GM19240 (cell line): ENCODE data around the gene CFTR.
"Not testable (repeated sequence)": the region's sequence is repeated elsewhere in the genome, so short reads cannot be mapped to it uniquely, and the experiment has no call there.

ENCODE experiments used
- DNase-seq: peaks from one replicate; pipeline ENCODE4 v3.0.0; 2011; ENCODE audit warnings: low spot score; ENCODE audit not compliant: insufficient read length

CFTR gene

DNA sequence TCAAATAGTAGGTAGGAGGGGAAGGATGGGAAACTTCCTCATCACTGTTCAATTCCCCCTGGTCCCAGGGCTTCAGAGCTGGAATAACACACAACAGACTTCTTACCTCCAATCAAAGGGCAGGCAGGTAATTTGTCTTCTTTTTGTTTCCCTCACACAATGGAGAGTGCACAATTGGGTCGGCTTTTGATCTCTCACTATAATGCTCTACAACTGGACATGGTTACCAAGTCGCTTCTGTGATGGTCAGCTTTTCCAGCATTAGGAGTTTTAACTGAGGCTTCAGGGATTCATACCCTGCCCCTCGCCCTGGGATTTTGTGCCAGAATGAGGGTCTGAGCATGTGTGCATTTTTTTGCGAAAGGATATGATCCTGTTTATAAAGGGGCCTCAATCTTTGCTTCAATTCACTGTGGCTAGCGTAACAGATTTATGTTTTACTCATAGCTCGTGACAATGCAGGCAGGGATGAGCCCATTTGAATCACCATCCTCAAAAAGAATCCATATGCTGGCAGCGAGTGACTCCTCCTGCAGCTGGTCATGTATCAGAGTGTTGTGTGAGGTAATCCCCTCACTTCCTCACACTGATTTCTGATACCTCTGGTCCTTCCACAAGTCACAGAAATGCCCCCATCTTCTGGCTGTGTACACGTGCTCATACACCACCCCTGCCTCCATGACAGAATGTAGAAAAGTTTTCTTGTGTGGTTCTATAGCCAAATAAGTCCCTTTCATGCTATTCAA lies 203.8 kb downstream of the CFTR start:
- DNase-seq, result no peak

DNA sequence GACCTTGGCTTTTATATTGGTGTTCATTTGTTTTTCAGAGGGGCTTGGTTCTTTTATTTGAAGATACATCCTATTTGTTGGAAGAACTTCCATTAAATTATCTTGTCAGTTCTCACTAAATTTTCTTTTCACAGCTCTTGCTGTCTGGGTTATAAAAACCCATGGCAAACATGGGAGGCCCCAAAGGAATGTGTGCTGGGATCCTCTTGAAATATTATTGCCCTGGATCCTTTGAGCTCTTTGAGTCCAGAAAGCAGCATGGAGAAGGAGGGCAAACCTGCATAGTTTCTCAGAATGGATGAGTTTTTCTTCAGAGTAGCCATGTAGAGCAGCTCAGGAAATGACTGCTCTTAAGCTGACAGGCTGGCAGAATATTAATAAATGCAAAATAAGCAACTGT lies 206.0 kb downstream of the CFTR start:
- DNase-seq, result no peak

DNA sequence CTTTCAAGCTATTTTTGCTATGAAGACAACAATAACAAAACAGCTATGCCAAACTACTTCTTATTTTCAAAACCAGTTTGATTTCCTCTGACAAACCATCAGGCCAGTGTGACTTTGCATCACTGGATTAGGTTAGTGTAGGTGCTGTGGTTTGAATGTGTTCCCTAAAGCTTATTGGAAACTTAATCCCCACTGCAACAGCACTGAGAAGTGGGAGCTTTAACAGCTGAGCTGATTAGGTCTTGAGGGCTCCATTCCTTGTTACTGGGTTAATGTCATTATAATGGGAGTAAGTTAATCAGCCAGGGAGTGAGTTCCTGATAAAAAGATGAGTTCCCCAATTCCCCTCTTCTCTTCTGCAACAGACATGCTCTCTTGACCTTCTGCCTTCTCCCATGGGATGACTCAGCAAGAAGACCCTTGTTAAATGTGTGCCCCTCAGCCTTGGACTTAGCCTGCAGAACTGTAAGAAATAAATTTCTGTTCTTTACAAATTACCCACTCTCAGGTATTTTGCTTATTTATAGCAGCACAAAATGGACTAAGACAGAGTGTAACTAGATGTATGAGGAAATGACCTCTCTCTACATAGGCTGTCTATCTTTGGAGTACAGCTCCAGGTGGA lies 206.6 kb downstream of the CFTR start:
- no peak for DNase-seq

DNA sequence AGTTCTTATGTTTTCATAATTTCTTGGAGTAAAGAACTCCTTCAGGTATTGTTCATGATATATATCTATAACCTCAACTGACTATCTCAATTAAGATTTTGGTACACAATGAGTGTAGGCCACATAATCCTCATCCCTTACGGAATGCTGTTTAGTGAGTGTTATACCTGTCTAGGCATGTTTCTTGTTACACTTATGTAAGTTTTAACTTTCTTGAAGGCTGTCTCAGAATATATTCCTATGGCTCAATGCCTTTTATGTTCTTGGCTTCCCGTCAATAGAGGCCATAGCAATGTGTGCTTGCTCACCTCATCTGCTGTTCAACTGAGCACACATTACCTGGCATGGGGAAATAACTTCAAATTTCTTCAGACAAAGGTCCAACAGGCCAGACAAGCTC lies 208.3 kb downstream of the CFTR start:
- DNase-seq, result no peak

DNA sequence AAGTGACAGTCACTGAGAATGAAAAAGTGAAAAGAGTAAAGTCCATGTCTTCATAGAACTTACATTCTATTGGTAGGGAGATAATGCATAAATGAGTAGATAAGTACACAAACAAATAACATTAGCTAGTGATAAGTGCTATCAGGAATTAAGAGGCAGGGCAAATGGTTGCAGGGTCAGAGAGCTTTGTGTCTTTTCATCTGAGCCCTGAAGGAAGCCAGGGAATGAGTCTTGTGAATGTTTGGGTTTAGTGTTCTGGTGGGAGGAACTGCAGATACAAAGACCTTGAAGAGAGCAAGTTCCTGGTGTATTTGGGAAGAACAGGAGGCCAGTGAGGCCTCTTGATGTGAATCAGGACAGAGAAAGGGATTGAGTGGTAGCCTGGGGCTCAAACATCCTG lies 209.6 kb downstream of the CFTR start:
- no peak for DNase-seq

DNA sequence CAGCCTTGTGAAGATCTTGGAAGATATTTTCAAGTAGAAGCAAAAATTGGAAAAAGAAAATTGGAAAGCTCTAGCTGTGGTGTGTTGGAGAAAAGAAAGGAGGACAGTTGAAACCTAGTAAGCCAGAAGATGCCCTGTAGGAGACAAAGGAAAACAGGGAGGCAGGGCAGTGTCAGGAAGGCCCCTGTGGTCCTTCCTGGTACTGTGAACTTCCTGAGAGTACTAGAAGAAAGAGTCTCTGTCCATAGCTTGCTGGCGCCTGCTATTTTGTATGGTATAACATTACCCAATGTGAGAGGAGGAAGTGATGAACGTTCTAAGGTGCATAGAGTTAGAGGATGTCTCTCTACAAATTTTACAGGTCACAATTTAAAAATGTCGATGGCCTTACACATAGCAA lies 210.3 kb downstream of the CFTR start:
- no peak for DNase-seq

DNA sequence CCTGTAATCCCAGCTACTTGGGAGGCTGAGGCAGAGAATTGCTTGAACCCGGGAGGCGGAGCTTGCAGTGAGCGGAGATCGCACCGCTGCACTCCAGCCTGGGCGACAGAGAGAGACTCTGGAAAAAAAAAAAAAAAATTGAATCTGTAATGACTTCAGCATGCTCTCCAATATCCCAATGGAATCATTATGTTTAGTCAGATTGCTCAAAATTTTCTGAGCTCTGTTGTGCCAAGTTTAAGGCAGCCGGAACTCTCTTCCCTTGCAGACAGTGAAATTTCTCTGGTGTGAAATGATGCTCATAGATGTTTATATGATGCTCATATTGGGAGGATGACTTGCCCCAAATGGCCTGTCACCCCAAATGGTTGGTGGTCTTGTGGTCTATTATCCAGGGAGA lies 212.5 kb downstream of the CFTR start:
- no peak for DNase-seq

DNA sequence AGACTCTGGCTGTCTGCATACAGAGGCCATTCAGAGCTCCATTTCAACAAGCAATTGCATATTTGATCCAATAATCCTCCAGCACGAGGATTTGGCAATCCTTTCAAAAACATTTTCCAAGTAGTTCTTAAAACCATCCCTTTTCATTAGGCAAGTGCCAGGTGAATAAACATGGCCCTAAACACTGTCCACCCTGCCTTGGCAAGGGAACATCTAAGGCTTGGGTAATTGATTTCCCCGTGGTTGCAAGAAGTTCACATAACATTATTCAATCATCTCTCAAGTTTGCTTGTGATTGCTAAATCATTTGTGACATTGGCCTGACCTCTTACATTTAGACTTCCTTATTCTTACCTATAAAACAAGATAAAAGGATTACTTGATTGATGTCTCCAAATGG lies 218.2 kb downstream of the CFTR start:
- no peak for DNase-seq

DNA sequence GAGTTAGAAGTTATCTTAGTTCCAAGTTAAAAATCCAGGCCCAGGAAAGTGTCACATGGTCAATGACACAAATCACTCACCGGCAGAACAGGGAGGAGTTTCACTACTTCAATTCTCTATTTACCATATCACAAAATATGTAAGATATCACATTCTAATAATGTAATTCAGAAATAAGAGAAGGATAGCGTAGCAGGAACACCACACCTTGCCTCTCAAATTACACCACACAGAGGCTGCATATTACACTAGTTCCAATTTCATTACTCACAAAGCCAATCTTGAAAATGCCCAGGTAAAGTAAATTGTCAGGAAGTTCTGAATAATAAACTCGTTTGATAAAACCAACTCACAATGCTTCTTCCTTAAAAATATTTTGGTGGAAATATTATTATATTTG lies 224.2 kb downstream of the CFTR start:
- DNase-seq, result no peak

DNA sequence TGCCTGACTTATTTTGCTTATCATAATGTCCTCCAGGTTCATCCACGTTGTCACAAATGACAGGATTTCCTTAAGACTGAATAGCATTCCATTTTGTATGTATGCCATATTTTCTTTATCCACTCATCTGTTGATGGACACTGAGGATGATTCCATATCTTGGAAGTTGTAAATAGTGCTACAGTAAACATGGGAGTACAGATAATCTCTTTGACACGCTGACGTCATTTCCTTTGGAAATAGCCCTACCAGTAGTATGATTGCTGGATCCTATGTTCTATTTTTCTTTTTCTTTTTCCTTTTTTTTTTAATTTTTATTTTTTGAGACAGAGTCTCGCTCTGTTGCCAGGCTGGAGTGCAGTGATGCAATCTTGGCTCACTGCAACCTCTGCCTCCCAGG lies 225.8 kb downstream of the CFTR start:
- no peak for DNase-seq

DNA sequence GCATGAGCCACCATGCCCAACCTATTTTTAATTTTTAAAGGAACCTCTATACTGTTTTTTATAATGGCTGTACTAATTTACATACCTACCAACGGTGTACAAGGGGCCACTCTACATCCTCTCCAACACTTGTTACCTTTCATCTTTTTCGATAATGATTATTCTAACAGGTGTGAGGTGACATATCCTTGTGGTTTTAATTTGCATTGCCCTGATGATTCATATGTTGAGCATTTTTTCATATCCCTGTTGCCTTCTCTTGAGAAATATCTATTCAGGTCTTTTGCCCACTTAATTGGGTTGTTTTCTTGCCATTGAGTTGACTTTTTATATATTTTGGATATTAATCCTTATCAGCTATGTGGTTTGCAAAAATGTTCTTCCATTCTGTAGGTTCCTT lies 226.4 kb downstream of the CFTR start:
- no peak for DNase-seq

DNA sequence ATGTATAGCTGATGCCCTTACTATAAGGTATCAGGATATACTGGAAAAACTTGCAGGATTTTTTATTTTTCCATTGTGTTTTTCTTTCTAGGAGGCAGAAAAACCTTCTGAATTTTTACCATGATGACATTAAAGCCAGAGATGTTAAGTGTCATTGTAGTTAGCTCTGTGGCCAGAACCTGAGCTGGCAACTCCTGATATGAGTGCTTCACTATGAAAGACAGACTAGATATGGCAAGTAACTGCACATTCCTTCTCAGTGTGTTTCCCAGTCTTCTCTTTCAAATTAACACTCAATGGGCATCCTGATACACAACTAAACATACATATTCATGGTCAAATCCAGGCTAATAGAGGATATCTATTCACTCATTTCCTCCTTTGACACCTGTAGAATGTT lies 227.3 kb downstream of the CFTR start:
- no peak for DNase-seq

DNA sequence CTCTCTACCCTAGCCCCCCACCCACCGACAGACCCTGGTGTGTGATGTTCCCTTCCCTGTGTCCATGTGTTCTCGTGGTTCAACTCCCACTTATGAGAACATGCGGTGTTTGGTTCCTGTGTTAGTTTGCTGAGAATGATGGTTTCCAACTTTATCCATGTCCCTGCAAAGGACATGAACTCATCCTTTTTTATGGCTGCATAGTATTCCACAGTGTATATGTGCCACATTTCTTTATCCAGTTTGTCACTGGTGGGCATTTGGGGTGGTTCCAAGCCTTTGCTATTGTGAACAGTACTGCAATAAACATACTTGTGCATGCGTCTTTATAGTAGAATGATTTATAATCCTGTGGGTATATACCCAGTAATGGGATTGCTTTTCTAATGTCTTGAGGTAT lies 228.3 kb downstream of the CFTR start:
- DNase-seq, result not testable (repeated sequence)

DNA sequence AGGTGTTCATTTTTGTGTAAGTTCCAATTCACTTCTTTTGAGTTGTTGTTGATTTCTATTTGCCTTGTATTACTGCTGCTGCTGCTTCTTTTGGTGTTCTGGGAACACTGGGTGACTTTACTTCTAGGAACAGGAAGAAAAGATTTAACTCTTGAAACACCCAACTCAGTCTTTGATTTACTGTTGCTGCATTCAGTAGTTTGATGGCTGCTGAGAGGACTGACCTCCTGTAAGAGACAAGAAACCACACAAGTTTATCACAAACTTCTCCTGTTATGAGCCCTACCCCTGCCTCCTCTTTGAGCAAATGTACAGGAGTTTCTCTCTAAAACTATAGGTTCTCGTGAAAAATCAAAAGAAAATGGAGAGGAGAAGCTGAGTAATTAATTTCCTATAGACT lies 231.7 kb downstream of the CFTR start:
- DNase-seq, result no peak

DNA sequence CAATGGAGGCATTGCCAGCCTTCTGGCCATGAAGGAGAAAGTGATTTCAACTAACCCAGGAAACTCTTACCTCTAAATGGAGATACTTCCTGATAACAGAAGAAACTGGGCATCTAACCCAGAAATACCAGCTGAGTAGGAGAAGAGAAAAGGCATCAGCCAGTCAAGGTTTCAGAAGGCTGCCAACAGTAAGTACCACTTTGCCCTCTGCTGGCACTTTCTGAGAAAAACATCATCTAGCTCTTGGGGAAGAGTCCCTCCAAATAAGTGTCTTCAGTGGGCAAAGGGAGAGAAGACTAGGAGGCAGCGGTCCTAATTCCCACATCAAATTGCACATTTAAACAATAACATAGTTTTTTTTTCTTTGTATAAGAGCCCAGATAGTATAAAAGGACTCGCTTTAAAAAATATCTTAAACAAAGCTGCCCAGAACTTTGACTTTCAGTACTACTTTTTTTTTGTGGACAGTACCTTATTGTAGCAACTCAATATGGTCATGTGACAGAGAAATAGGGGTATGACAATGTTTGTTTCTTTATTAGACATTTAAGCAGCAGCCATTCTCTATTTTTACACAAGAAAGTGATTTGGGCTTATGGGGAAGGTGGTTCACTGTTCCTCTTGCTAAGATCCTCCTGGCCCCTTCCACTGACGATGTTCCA lies 236.1 kb downstream of the CFTR start:
- DNase-seq, result peak; percentile 8

DNA sequence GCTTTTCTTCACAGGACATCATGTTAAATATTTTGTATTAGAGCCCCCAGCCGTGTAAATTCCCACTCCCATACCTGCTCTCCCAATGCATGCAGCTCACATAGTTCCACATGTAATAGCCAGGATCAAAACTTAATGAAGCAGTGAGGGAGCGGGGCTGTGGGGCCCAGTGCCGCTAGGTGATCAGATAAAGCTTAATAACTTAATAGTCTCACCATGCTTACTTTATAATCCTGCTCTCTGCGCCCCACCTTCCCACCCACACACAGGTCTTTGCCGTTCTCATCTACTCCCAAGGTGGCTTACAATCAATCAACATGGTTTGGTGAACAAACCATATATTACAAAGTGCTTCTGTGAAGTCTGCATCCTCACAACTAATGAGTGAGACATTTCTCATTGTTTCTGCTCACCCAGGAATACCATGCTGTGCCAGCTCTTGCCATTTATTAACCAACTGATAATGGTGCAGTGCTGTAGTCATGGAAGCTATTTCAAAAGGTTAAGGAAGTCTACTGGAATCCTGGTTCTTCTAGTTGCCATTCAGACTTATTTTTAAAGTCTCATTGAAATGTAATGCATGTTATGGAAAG lies 237.0 kb downstream of the CFTR start:
- DNase-seq, result no peak

DNA sequence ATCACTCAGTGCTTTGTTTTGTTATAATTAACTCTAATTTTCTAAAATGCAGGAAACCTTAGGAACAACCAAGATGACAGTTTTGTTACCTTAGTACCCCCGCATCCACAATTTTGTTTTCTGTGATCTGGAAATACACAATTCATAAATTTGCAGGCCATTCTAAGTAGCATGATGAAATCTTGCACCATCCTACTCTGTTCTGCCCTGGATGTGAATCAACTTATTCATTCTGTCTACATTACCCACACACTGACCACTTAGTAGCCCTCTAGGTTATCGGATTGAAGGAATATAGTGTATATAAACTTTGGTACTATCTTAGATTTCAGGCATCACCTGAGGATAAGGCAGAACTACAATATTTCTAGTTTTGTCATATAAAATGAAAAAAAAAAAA lies 237.5 kb downstream of the CFTR start:
- DNase-seq, result no peak
